H1 (cell line): ENCODE measurements around the gene FBXL14. TPM values are rescaled to one million over a fixed set of nuclear protein-coding genes. Genes with fewer than 3 reads are reported as not detected.

ENCODE experiments used
- BACH1 ChIP-seq: IDR thresholded peaks from 2 replicates; pipeline ENCODE4 v1.6.1; 2012; ENCODE audit warnings: low read length, improper control_type of control experiment
- BCL11A ChIP-seq, 2 experiments: IDR thresholded peaks; one replicate each; pipeline ENCODE4 v1.6.1; 2011; ENCODE audit warnings: low read depth in 2 of 2, low read length in 2 of 2, mild to moderate bottlenecking in 2 of 2
- EZH2 ChIP-seq: fragments of 200-600 bp; sonication (generic); IDR thresholded peaks from 2 replicates; pipeline ENCODE4 v1.7.1; 2012; ENCODE audit warnings: low read depth, mild to moderate bottlenecking, moderate library complexity, low read length, inconsistent platforms; ENCODE audit not compliant: severe bottlenecking
- RXRA ChIP-seq: IDR thresholded peaks from 2 replicates; pipeline ENCODE4 v1.6.1; 2011; ENCODE audit warnings: low read depth, mild to moderate bottlenecking, low read length, moderate library complexity; ENCODE audit not compliant: insufficient read depth
- SP1 ChIP-seq: IDR thresholded peaks from 2 replicates; pipeline ENCODE4 v1.6.1; 2011; ENCODE audit warnings: low read depth, low read length
- TEAD4 ChIP-seq: IDR thresholded peaks from 2 replicates; pipeline ENCODE4 v1.6.1; 2012; ENCODE audit warnings: low read depth, low read length, inconsistent platforms, mixed read lengths
- YY1 ChIP-seq: IDR thresholded peaks from 2 replicates; pipeline ENCODE4 v1.6.1; 2011; ENCODE audit warnings: low read depth, mild to moderate bottlenecking, low read length
- ZNF274 ChIP-seq: IDR thresholded peaks from 2 replicates; pipeline ENCODE4 v1.7.0; 2012; ENCODE audit warnings: low read length, borderline replicate concordance; ENCODE audit errors: extremely low read depth
- polyA plus RNA-seq, 7 experiments: library from polyadenylated mRNA; depleted of rRNA in 3 of 7; stranded (reverse) in 5 of 7; unstranded in 2 of 7; fragments of >200 nt in 5 of 7; fragments of 200-250 nt in 2 of 7; gene quantifications; 1 replicate in 5 of 7; 2 replicates in 1 of 7; 4 replicates in 1 of 7; pipeline versions ENCODE4 v1.2.1 to v1.2.3, GENCODE V29; 2011 to 2013; ENCODE audit warnings: missing spikeins in 2 of 7, mixed read lengths in 2 of 7
- total RNA-seq: library from RNA; stranded (reverse); fragmentation: NEBNext Ultra II Directional; extraction: Animal tissue kit (Norgen Biotek cat#: 25700); gene quantifications from 2 replicates; pipeline ENCODE4 v1.2.1, GENCODE V29; 2021
- TF ChIP-seq, protein P1 (sequence below): fragments of 300-600 bp; sonication (generic); IDR thresholded peaks from 2 replicates; pipeline ENCODE4 v1.7.1; 2012; ENCODE audit warnings: low read length, moderate library complexity, mild to moderate bottlenecking, inconsistent platforms; ENCODE audit not compliant: insufficient replicate concordance

Gene FBXL14
- total and polyA plus RNA-seq, 2 of the 8 experiments (the other 6 are each of a cell fraction or from before 2014, with no cell fraction given): 5.5 to 9.6 TPM

DNA sequence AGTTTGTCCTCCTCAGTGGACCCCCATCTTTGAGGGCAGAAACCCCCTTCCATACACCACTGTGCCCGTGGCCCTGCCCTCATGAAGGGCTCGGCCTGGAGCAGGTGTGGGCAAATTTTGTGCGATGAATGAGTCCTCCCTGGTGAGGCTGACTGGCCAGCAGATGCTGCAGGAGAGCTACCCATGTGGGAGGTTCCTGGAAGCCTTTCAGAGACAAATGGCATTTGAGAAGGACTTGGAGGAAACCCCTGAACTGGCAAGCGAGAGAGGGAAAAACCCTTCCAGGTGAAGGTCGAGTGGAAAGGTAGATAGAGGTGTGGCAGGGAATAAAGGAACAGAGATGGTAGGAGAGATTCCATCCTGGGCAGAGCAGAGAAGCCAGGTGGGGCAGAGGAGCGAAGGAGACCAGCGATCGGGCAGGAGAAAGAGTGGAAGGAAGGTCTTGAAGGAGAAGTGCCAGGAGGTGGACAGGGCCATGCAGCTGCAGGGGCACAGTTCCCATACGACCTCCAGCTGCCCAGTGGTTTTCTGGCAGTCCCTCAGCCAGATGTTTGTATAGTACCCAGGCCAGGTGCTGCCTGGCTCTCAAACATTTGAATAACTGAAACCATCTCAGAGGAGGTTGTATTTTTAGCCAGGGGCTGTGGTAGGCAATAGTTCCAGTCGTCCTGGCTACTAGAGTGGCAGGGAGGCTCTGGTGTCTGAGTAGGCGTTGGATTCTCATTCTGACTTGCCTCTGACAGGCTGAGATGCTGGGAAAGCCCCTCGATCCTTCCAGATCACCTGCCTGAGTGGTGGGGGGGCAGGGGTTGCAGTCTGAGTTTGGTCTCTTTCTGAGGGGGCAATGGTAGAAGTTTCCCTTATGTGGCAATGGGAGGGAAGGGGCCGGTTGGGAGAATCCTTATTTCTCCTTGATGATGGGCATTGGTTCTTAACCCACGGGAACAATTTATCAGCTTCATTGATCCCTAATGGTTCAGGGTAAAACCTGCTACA lies 40.1 kb downstream of the FBXL14 start (continued):
- TF ChIP-seq, protein P1, sequence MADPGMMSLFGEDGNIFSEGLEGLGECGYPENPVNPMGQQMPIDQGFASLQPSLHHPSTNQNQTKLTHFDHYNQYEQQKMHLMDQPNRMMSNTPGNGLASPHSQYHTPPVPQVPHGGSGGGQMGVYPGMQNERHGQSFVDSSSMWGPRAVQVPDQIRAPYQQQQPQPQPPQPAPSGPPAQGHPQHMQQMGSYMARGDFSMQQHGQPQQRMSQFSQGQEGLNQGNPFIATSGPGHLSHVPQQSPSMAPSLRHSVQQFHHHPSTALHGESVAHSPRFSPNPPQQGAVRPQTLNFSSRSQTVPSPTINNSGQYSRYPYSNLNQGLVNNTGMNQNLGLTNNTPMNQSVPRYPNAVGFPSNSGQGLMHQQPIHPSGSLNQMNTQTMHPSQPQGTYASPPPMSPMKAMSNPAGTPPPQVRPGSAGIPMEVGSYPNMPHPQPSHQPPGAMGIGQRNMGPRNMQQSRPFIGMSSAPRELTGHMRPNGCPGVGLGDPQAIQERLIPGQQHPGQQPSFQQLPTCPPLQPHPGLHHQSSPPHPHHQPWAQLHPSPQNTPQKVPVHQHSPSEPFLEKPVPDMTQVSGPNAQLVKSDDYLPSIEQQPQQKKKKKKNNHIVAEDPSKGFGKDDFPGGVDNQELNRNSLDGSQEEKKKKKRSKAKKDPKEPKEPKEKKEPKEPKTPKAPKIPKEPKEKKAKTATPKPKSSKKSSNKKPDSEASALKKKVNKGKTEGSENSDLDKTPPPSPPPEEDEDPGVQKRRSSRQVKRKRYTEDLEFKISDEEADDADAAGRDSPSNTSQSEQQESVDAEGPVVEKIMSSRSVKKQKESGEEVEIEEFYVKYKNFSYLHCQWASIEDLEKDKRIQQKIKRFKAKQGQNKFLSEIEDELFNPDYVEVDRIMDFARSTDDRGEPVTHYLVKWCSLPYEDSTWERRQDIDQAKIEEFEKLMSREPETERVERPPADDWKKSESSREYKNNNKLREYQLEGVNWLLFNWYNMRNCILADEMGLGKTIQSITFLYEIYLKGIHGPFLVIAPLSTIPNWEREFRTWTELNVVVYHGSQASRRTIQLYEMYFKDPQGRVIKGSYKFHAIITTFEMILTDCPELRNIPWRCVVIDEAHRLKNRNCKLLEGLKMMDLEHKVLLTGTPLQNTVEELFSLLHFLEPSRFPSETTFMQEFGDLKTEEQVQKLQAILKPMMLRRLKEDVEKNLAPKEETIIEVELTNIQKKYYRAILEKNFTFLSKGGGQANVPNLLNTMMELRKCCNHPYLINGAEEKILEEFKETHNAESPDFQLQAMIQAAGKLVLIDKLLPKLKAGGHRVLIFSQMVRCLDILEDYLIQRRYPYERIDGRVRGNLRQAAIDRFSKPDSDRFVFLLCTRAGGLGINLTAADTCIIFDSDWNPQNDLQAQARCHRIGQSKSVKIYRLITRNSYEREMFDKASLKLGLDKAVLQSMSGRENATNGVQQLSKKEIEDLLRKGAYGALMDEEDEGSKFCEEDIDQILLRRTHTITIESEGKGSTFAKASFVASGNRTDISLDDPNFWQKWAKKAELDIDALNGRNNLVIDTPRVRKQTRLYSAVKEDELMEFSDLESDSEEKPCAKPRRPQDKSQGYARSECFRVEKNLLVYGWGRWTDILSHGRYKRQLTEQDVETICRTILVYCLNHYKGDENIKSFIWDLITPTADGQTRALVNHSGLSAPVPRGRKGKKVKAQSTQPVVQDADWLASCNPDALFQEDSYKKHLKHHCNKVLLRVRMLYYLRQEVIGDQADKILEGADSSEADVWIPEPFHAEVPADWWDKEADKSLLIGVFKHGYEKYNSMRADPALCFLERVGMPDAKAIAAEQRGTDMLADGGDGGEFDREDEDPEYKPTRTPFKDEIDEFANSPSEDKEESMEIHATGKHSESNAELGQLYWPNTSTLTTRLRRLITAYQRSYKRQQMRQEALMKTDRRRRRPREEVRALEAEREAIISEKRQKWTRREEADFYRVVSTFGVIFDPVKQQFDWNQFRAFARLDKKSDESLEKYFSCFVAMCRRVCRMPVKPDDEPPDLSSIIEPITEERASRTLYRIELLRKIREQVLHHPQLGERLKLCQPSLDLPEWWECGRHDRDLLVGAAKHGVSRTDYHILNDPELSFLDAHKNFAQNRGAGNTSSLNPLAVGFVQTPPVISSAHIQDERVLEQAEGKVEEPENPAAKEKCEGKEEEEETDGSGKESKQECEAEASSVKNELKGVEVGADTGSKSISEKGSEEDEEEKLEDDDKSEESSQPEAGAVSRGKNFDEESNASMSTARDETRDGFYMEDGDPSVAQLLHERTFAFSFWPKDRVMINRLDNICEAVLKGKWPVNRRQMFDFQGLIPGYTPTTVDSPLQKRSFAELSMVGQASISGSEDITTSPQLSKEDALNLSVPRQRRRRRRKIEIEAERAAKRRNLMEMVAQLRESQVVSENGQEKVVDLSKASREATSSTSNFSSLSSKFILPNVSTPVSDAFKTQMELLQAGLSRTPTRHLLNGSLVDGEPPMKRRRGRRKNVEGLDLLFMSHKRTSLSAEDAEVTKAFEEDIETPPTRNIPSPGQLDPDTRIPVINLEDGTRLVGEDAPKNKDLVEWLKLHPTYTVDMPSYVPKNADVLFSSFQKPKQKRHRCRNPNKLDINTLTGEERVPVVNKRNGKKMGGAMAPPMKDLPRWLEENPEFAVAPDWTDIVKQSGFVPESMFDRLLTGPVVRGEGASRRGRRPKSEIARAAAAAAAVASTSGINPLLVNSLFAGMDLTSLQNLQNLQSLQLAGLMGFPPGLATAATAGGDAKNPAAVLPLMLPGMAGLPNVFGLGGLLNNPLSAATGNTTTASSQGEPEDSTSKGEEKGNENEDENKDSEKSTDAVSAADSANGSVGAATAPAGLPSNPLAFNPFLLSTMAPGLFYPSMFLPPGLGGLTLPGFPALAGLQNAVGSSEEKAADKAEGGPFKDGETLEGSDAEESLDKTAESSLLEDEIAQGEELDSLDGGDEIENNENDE: no peak
- TF ChIP-seq BCL11A (IDR thresholded peaks at IDR 0.05; ENCODE audit: low read depth in 2 of 2, low read length in 2 of 2): no peak
- TF ChIP-seq RXRA: no peak
- no peak for TF ChIP-seq YY1
- TF ChIP-seq SP1: no peak
- no peak for TF ChIP-seq EZH2
- TF ChIP-seq BACH1: no peak
- TF ChIP-seq ZNF274: no peak
- no peak for TF ChIP-seq TEAD4
